CD4-positive, alpha-beta T cell treated with Interferon gamma for 1 hour (primary cell): Measurements from ENCODE around the gene SIMC1.
A peak's percentile ranks its signal among the peaks of the same experiment; 100 is the strongest.

Experiments used
- DNase-seq: peaks from one replicate; pipeline ENCODE4 v3.0.0-alpha.2; 2020

Gene SIMC1

DNA sequence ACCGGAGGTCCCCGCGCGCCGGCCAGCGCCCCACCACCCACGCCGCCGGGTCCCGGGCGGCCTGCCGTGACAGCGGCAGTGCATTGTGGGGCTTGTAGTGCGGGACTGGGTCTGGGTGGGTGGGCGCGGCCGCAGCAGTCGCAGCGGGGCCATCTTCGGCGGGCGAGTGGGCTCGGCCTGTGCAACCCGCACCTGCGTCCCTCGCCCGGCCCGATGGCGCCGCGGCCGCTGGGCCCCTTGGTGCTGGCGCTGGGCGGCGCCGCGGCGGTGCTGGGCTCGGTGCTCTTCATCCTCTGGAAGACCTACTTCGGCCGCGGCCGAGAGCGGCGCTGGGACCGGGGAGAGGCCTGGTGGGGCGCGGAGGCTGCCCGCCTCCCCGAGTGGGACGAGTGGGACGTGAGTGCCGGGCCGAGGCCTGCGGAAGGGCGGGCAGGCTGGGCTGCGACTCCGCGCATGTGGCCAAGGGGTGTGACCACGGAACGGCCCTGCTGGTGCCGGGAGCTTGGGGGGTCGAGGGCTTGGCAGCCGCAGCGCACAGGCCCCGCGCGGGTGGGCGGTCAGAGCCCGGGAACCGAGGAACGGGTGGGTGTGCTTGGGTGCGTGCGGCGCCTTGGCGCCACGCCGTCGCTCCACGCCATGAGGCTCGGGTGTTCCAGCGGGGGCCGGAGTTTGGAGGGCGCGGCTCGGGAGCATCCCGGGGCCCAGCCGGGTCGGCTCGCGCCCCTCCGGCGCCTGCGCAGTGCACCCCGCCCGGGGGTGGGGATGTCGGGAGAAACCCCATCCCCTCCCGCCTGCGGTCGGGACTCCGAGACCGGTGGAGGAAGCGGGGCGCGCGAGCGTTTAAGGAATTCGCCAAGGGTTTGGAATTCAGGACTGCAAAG lies 127.4 kb downstream of the SIMC1 start, which contains the start of gene ARL10:
ARL10 (plus strand) TSS at position 137 of the 881 bp plus-strand sequence; CDS start at position 214, 77 bp downstream.
- DNase-seq, result peak; percentile 32

DNA sequence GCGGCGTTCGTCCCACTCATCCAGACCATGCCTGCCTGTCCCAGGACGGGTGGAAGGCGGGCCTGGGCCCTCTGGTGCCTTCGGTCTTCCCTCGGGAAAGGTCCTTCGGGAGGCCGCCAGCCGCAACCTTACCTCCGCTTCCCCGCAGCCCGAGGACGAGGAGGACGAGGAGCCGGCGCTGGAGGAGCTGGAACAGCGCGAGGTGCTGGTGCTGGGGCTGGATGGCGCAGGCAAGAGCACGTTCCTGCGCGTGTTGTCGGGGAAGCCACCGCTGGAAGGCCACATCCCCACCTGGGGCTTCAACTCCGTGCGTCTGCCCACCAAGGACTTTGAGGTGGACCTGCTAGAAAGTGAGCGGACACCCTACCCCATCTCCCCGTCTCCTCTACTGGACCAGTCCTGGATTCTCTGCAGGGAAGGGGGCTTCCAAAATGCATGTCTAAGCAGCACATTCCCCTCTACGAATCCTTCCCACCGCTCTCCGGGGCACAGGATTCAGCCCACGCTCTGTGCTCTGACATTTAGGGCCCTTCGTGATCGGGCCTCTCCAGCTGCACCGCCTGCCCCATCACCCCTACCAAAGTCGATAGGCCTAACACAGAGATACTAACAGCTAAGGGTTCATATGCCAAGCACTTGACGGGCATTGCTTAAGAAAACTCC lies 128.1 kb downstream of the SIMC1 start:
- DNase-seq, result no peak

DNA sequence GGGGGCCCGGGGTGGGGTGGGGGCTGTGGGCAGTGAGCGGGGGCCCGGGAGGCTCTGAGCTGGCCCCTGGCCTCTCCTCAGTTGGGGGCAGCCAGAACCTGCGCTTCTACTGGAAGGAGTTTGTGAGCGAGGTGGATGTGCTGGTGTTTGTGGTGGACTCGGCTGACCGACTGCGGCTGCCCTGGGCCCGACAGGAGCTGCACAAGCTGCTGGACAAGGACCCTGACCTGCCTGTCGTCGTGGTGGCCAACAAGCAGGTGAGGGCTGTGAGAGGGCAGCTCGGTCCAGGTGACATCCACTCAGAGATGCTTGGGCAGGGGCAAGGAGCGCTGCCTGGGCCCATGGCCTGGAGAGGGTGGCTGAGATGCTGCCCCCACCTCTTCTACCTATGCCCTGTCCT lies 130.5 kb downstream of the SIMC1 start:
- no peak for DNase-seq

DNA sequence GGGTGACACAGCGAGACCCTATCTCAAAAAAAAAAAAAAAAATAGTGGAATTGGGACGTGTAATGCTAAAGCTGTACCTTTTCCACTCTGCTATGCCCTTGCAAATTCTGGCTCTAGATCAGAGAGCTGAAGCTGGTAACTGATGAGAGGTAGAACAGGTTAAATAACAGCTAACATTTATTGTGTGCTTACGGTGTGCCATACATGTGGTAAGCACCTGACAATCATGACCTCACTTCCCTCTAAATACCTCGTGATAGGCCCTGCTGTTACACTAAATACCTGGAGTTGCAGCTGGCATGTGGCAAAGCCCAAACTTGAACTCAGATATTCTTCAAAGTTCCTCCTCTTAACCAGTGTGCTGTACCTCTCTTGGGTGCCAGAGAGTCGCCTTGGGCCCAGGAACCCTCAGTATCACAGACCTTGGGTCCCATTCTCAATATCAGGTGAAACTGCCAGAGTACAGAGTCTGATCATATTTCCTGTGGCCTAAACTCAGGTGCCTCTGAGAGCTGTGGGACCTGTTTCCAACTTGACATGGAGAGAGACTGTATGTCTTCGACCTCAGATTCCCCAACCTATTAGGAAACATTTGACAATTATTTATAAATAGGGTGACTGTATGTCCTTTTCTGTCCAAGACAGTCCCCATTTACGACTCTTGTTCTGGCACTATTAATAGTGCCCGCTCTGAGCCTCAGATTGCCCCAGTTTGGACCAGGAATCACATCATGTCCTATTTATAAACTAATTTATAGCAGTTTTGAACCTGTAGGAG lies 131.9 kb downstream of the SIMC1 start:
- DNase-seq, result no peak

DNA sequence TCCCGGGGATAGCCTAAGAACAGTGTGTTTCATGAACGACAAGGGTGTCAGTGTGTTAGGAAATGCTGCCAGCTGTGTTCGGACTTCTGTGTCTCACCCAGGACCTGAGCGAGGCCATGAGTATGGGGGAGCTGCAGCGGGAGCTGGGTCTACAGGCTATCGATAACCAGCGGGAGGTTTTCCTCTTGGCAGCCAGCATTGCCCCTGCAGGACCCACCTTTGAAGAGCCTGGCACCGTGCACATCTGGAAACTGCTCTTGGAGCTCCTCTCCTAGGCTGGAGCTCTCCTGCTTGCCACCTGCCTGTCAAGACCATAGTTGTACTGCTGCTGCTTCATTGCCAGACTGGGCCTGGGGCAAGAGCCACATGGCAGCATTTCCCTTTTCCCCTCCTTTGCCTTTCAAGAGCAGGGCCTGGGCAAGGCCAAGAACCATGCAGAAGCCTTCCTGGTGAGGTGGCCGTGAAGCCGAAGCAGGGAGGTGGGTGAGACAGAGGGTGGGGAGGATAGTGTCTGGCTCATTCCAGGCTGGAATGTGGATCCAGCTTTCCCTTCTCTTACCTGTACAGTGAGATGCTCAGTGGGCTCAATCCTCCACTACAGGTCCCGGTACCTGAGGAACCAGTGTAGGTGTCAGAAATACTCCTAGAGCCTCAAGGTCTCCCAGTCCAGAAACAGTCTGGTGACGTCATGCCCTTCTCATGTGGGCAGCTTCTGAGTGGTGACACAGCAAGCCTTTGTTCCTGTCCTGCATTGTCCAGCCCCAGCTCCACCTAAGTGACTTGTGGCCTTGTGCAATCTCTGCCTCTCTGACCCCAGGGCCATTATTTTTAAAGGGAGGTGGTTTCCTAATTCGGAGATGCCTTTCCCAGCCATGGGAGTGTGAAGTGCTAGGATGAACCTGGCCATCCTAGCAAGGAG lies 133.7 kb downstream of the SIMC1 start:
- peak; percentile 22 for DNase-seq

DNA sequence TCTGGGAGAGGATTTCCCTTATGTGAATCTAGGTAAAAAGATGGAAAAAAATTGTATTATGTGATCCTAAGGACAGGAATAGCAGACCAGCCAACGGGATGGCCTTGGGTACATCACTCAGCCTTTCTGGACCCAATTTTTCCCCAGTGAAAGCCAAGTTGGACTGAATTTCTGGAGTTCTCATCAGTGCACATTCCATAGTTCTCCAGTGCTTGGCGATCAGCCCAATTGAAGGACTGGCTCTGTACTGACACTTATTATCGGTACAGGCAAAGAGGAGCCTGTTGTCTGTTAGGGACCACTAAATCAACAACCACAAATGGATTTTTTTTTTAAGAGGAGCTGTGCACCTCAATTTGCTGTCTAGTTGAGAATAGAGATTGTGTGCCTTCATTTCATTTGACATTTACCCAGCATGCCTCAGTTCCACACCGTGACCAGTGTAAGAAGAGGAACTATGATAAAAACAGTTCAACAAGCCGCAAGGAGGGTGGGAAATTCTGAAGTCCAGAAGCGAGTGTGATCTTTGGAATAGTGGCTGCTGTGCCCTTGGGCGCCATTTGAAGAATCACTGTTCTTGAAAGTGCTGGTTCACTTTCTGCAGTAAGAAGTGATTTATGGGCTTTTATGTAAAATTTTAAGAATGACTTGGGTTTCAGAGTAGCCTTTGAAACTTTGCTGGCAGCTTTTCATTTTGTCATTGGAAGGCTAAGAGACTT lies 135.0 kb downstream of the SIMC1 start:
- DNase-seq, result no peak

DNA sequence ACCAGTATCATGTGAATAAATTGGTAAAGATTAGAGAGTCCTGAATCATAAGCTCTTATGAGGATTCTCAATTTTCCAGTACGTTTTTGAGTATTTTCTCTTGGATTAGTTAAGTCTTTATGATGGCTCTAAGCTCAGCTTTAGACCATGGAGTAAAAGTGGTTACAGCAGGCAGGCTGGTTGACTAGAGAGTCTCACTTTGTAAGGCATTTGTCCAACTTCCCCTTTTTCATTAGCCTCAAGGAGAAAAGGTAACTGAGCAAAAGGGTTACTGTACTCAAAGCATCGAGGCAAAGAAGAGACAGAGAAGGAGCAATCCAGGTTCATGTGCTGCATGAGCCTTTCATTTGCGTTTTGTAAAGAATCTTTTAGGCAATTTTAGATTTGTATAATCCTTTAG lies 141.7 kb downstream of the SIMC1 start:
- DNase-seq, result no peak

DNA sequence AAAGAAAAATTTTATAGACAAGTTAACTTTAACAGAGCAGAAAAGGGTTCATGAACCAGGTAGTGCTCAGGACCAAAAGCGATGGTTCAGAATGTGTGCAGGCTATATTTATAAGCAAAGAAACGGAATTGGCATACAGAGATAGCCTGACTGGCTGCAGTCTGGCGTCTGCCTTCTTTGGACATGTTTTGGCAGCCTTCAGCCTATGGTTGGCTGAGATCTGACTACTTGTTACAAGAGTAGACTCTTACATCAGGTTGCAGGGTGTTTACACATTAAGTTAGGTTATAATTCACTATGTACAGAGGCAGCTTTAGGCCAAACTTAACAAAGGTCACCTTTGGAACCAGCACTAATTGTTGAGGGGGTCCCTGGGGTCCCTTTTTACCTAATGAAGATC lies 143.2 kb downstream of the SIMC1 start:
- no peak for DNase-seq

DNA sequence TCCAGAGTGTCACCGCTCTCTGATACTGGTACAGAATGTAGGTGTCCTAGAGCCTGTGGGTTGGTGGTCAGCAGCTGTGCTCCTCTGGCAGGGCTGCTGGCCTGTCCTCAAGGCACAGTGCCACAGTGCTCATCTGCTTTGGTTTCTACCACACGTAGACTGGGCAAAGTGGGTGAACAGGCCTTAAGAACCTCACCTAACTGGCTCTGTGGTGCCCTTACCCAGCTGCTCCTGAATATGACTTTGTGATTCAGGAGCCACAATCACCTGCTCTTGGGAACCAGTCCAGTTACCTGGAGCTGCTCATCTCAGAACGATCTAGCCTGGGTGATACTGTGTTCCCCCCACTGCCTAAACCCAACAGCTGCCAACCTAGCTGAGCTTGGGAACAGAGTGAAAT lies 143.8 kb downstream of the SIMC1 start:
- DNase-seq, result no peak

DNA sequence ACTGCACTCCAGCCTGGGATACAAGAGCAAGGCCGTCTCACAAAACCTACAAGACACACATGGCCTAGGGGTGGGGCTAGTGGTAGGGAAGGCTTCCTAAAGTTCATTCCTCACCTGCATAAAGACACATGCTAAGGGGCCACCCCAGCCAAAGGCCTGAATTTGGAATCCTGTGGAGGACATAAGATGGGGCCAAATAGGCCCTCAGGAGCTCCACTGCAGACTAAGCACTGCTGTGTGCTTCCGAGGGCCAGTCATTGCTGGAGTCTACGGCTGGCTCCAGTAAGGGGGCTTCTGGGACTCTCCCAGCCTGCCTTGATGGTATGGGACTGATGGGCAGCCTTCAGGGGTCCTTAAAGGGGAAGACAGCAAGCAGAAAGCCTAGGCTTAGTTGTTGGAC lies 144.5 kb downstream of the SIMC1 start:
- no peak for DNase-seq

DNA sequence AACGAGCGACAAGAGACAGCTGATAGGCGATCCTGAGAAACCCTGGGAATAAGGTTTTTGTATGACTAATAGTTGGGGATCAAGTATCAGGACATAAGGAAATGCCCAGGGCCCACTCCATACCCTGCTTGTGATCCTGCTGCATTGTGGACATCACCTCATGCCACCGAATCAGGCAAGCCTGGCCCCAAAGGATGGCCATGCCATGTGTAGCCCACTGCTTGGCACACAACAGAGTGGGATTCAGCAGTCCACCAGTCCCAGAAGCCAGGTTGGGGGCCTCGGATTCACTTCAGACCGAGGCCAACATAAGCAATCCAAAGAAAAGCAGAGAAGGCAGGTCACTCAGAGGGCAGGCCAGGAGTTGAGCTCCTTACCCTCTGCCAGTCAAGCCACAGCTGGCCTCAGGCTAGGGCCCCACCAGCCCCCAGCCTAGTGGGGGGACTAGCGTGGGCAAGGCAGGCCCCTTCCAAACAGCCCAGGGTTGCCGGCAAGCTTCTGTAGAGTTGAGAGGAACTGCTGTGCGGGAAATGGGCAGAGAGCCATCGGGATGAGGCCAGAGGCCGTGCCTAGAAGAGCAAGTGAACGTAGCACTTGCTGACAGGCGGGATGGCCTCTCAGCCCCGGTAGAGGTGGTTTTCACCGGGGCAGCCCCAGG lies 145.2 kb downstream of the SIMC1 start:
- no peak for DNase-seq

DNA sequence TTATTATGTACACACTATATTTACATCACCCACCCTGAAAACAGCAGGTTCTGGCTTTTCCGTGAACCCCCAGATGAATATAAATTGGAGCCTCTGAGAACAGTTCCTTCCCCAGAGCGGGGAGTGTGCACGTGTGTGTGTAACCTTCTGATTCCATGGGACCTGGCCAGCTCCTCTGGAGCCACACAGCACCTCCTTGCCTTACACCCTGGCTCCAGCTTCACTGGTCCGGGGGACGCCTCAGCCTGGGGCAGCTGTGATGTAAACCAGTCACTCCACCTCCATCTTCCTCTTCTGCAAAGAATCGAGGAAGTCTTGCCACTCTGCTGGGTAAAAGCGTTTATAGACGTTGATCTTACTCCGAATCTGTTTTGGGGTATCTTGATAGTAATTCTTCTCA lies 145.7 kb downstream of the SIMC1 start:
- no peak for DNase-seq

DNA sequence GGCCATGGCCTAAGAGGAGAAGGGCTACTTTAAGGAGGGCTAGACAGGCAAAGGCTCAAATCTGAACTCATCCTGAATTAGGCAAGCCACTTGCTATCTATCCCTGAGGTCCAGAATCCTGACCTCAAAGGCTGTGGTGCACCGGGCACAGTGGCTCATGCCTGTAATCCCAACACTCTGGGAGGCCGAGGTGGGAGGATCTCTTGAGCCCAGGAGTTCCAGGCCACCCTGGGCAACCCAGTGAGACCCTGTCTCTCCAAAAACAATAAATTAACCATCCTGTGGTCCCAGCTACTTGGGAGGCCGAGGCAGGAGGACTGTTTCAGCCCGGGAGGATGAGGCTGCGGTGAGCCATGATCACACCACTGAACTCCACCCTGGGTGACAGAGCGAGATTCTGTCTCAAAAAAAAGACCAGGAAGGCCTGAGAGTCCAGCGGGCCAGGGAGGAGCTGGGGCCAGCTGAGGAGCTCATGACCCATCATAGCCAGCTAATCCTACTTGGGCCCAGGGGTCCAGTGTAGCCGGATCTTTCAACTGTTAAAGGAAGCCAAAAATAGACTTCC lies 146.2 kb downstream of the SIMC1 start:
- no peak for DNase-seq

DNA sequence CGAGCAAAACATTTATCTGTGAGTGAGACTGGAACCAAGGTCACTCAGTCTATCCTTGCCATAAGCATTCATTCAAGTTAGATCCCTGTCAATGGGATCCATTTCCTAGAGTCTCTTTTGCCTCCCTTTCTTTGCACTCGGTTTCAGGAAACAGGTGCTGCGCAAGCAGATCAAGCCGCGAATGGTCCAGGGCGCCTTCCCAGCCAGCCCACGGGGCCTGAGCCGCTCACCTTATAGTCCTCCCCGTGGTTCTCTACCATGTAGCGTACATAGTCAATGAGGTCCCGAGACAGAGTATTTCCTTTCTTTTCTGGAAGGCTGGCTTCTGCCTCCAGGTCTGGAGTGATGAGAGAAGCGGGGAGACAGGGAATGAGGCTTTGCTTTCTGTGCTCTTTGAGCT lies 146.8 kb downstream of the SIMC1 start:
- no peak for DNase-seq

DNA sequence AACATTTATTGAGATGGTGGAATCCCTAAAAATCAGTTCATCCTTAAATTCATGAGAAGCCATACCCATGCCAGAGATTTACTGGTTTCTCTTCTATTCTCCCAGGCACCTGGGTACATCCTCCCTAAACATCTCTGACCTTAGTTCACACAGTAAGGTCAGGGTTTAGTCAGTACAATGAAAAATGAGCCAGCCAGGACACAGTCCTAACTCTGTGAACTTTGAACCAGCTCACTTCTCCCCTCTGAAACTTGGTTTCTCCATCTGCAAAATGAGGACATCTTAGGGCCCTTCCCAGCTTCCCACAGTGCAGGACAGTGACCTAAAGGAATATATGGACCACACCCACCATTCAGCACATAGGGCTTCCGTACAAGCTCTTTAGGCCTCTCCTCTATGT lies 148.3 kb downstream of the SIMC1 start:
- no peak for DNase-seq

DNA sequence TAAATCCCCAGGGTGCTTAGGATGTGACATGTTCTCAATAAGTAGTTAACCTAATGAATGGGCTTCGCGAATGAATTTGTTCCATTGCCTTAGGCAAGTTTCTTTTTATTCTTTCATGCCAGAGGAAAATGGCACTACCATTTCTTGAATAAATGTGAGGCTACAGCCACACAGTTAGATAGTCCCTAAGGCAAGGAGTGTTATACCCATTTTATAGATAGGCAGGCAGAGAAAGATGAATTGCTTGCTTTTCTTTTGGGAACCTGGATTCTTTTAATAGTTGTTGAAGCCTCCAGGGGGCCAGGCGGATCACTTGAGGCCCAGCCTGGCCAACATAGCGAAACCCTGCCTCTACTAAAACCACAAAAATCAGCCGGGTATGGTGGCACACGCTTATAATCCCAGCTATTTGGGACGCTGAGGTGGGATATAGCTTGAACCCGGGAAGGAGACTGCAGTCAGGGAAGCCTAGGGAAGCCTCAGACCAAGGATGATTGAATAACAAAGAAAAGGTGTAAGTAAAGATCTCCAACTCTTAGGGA lies 149.2 kb downstream of the SIMC1 start:
- no peak for DNase-seq

DNA sequence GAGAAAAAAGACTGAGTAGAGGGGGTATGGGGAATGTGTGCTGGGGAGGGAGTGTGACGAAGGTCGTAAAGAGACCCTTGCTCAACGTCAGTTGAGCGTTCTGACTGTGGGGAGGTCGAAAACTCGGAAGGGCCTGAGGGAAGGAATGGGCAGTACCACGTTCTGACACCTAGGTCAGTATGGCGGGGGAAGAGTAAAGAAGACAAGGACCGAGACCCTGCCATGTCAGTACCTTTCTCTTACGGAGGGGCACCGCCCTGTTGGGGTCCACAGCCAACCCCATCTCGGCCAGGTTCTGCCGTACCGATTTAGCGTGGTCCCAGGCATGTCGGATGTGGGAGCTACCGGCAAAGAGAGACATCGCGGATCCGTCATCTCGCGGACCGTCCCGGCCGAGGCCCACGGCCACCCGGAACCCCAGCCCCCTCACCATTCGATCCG lies 149.8 kb downstream of the SIMC1 start:
- no peak for DNase-seq

DNA sequence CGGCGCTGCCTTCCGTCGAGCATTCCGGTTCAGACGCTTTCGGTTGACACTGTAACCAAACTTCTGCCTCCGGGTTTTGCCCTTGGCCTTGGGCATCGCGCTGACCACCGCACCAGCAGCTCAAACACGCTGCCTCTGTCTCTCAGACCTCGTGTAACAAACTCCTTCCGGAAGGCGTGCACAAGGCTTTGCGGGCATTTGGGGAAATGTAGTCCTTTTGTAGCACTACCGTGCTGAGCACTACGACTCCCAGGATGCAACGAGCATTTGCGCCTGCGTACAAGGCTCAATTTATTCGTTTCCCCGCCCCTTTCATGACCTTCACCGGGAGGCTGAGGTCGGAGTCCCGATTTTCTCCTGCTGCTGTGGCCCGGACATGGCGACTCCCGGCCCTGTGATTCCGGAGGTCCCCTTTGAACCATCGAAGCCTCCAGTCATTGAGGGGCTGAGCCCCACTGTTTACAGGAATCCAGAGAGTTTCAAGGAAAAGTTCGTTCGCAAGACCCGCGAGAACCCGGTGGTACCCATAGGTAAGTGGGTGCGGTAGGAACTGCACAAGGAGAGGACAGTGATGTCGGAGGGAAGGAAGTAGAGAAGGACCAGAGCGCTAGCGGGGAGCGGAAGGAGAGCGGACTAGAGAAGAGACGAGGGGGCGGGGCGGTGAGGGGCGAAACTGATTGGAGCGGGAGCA lies 150.4 kb downstream of the SIMC1 start, which contains the start of the genes HIGD2A and NOP16:
HIGD2A (plus strand) TSS at position 308 of the 691 bp plus-strand sequence; CDS start at position 377, 69 bp downstream.
NOP16 (minus strand) TSS at position 155 of the 691 bp plus-strand sequence; CDS start at position 96, 59 bp downstream.
- peak; percentile 98 for DNase-seq
